H1 (cell line): ENCODE results near the gene NANOS3. TPM values are rescaled to one million over a fixed set of nuclear protein-coding genes. Genes with fewer than 3 reads are reported as not detected.

Source experiments
- CTCF ChIA-PET: fragments of 300-600 bp; sonication (Branson Sonifier 250); formaldehyde crosslinking; loops from one replicate; lab custom pipeline; 2021; ENCODE audit not compliant: partially characterized antibody; lab: Charles Lee
- POLR2A ChIA-PET: fragments of 300-600 bp; sonication (Branson Sonifier 250); formaldehyde crosslinking; loops from one replicate; lab custom pipeline; 2021; ENCODE audit warnings: inconsistent platforms; ENCODE audit not compliant: partially characterized antibody; lab: Charles Lee
- DNase-seq, 2 experiments: peaks; one replicate each; pipeline versions ENCODE4 v3.0.0 to v3.0.0-alpha.2; 2010 to 2022; ENCODE audit warnings: low spot score in 2 of 2, low read depth in 1 of 2, mixed read lengths in 1 of 2
- FAIRE-seq: peaks from 2 replicates; lab custom pipeline; 2011; peaks lifted over from hg19 to GRCh38; lab: Jason Lieb, UNC
- H2AFZ ChIP-seq: 2 replicates; pipeline ENCODE4 v1.8.1; 2012; ENCODE audit warnings: low read length, inconsistent platforms
- H2AK5ac ChIP-seq: 2 replicates; pipeline ENCODE4 v1.6.1; 2013; ENCODE audit warnings: low read depth, low read length
- H2BK120ac ChIP-seq: replicated peaks from 2 replicates; pipeline ENCODE3; 2013; ENCODE audit warnings: low read depth, low read length, inconsistent platforms
- H2BK12ac ChIP-seq: 2 replicates; pipeline ENCODE4 v1.6.1; 2013; ENCODE audit warnings: low read depth, low read length
- H2BK15ac ChIP-seq: 2 replicates; pipeline ENCODE4 v1.6.1; 2013; ENCODE audit warnings: low read length
- H2BK20ac ChIP-seq: 2 replicates; pipeline ENCODE4 v1.6.1; 2013; ENCODE audit warnings: low read length
- H2BK5ac ChIP-seq: 2 replicates; pipeline ENCODE4 v1.6.1; 2013; ENCODE audit warnings: low read depth, low read length
- H3K14ac ChIP-seq: 2 replicates; pipeline ENCODE4 v1.6.1; 2013; ENCODE audit warnings: inconsistent platforms; ENCODE audit not compliant: insufficient read length
- H3K18ac ChIP-seq: 2 replicates; pipeline ENCODE4 v1.6.1; 2013; ENCODE audit warnings: low read length; ENCODE audit errors: extremely low read depth
- H3K23ac ChIP-seq: 2 replicates; pipeline ENCODE4 v1.6.1; 2013; ENCODE audit warnings: inconsistent platforms; ENCODE audit not compliant: insufficient read length
- H3K23me2 ChIP-seq: 2 replicates; pipeline ENCODE4 v1.6.1; 2013; ENCODE audit warnings: low read depth, low read length
- H3K27ac ChIP-seq: 2 replicates; pipeline ENCODE4 v1.6.1; 2011; ENCODE audit warnings: low read depth, low read length, inconsistent platforms
- H3K27me3 ChIP-seq, 4 experiments: replicated peaks in 1 of 4; 1 replicate in 1 of 4; 2 replicates in 3 of 4; pipeline versions ENCODE4 v1.6.1 to v1.8.1; 2011 to 2013; ENCODE audit warnings: low read length in 3 of 4, mild to moderate bottlenecking in 3 of 4, inconsistent platforms in 2 of 4, mixed read lengths in 2 of 4, moderate library complexity in 1 of 4; ENCODE audit not compliant: control insufficient read depth in 3 of 4, insufficient read depth in 3 of 4; ENCODE audit errors: extremely low read depth in 1 of 4
- H3K36me3 ChIP-seq, 4 experiments: 2 replicates each; pipeline versions ENCODE4 v1.6.1 to v1.8.1; 2011 to 2013; ENCODE audit warnings: mild to moderate bottlenecking in 4 of 4, low read length in 3 of 4, moderate library complexity in 2 of 4, control low read depth in 1 of 4, inconsistent platforms in 1 of 4; ENCODE audit not compliant: insufficient read depth in 4 of 4, control insufficient read depth in 2 of 4
- H3K4ac ChIP-seq: replicated peaks from 2 replicates; pipeline ENCODE3; 2013; ENCODE audit warnings: low read length, low read depth, mixed read lengths, inconsistent platforms; ENCODE audit not compliant: insufficient read length
- H3K4me1 ChIP-seq, 4 experiments: replicated peaks in 1 of 4; 1 replicate in 1 of 4; 2 replicates in 3 of 4; pipeline versions ENCODE4 v1.6.1 to v1.8.1; 2011 to 2013; ENCODE audit warnings: low read length in 3 of 4, inconsistent platforms in 2 of 4, mixed read lengths in 1 of 4; ENCODE audit not compliant: insufficient read depth in 4 of 4, control insufficient read depth in 3 of 4
- H3K4me2 ChIP-seq, 2 experiments: 2 replicates each; pipeline versions ENCODE4 v1.6.1 to v1.8.1; 2011 to 2013; ENCODE audit warnings: low read depth in 2 of 2, low read length in 2 of 2, control low read depth in 1 of 2, inconsistent platforms in 1 of 2, mild to moderate bottlenecking in 1 of 2; ENCODE audit not compliant: insufficient read depth in 1 of 2
- H3K4me3 ChIP-seq, 4 experiments: fragments of 200-600, 300-600 bp in 1 of 4; sonication (generic), shearing (Covaris generic), sonication (Bioruptor Twin) in 1 of 4; 2 replicates each; pipeline versions ENCODE4 v1.5.1 to v1.8.1; 2011 to 2016; ENCODE audit warnings: low read length in 4 of 4, low read depth in 3 of 4, control low read depth in 2 of 4, inconsistent platforms in 2 of 4, mild to moderate bottlenecking in 2 of 4, mixed read lengths in 1 of 4, moderate library complexity in 1 of 4; ENCODE audit not compliant: insufficient read depth in 2 of 4; ENCODE audit errors: extremely low read depth in 1 of 4
- H3K56ac ChIP-seq: replicated peaks from 2 replicates; pipeline ENCODE3; 2013; ENCODE audit warnings: low read depth, mild to moderate bottlenecking, mixed read lengths, low read length, inconsistent platforms; ENCODE audit not compliant: insufficient read length
- H3K79me1 ChIP-seq: 2 replicates; pipeline ENCODE4 v1.6.1; 2013; ENCODE audit warnings: low read depth, low read length, control low read depth
- H3K79me2 ChIP-seq, 2 experiments: 2 replicates each; pipeline versions ENCODE4 v1.6.1 to v1.8.1; 2012 to 2013; ENCODE audit warnings: low read length in 2 of 2, mild to moderate bottlenecking in 2 of 2, inconsistent platforms in 1 of 2; ENCODE audit not compliant: insufficient read depth in 2 of 2, control insufficient read depth in 1 of 2
- H3K9ac ChIP-seq, 4 experiments: replicated peaks in 1 of 4; 1 replicate in 1 of 4; 2 replicates in 3 of 4; pipeline versions ENCODE4 v1.6.1 to v1.8.1; 2011 to 2013; ENCODE audit warnings: low read depth in 3 of 4, low read length in 3 of 4, control low read depth in 2 of 4, mild to moderate bottlenecking in 2 of 4, moderate library complexity in 2 of 4, inconsistent platforms in 1 of 4; ENCODE audit errors: extremely low read depth in 1 of 4
- H3K9me3 ChIP-seq, 2 experiments: 2 replicates each; pipeline versions ENCODE4 v1.6.1 to v1.8.1; 2012 to 2013; ENCODE audit warnings: mild to moderate bottlenecking in 2 of 2, moderate library complexity in 2 of 2, control low read depth in 1 of 2, inconsistent platforms in 1 of 2, low read depth in 1 of 2, low read length in 1 of 2, mixed read lengths in 1 of 2; ENCODE audit not compliant: insufficient read depth in 2 of 2
- H4K20me1 ChIP-seq, 2 experiments: replicated peaks in 1 of 2; 2 replicates each; pipeline versions ENCODE3 to v1.8.1; 2011 to 2013; ENCODE audit warnings: inconsistent platforms in 2 of 2, low read length in 2 of 2, mild to moderate bottlenecking in 1 of 2; ENCODE audit not compliant: insufficient read depth in 2 of 2, control insufficient read depth in 1 of 2
- H4K5ac ChIP-seq: 2 replicates; pipeline ENCODE4 v1.6.1; 2013; ENCODE audit warnings: low read length, low read depth, mixed read lengths, inconsistent platforms; ENCODE audit not compliant: insufficient read length
- H4K8ac ChIP-seq: 2 replicates; pipeline ENCODE4 v1.8.0; 2013; ENCODE audit warnings: mild to moderate bottlenecking, moderate library complexity, low read length, inconsistent platforms; ENCODE audit not compliant: insufficient read depth; ENCODE audit errors: extremely low read depth
- H4K91ac ChIP-seq: replicated peaks from 2 replicates; pipeline ENCODE3; 2013; ENCODE audit warnings: low read length, mixed read lengths, inconsistent platforms; ENCODE audit not compliant: insufficient read length
- GABPA ChIP-seq: IDR thresholded peaks from 2 replicates; pipeline ENCODE4 v1.6.1; 2011; ENCODE audit warnings: mild to moderate bottlenecking, low read length, moderate library complexity, borderline replicate concordance; ENCODE audit not compliant: insufficient read depth
- GTF2F1 ChIP-seq: IDR thresholded peaks from 2 replicates; pipeline ENCODE4 v1.6.1; 2012; ENCODE audit warnings: low read depth, low read length, improper control_type of control experiment, borderline replicate concordance
- PHF8 ChIP-seq: fragments of 200-600 bp; sonication (generic); conservative IDR thresholded peaks from 2 replicates; pipeline ENCODE4 v1.7.1; 2012; ENCODE audit warnings: low read depth, mild to moderate bottlenecking, inconsistent platforms, low read length, moderate library complexity
- RFX5 ChIP-seq: IDR thresholded peaks from 2 replicates; pipeline ENCODE4 v1.6.1; 2011; ENCODE audit warnings: low read depth, low read length, improper control_type of control experiment, borderline replicate concordance
- RXRA ChIP-seq: IDR thresholded peaks from 2 replicates; pipeline ENCODE4 v1.6.1; 2011; ENCODE audit warnings: low read depth, mild to moderate bottlenecking, low read length, moderate library complexity; ENCODE audit not compliant: insufficient read depth
- SIRT6 ChIP-seq: IDR thresholded peaks from one replicate; pipeline ENCODE4 v1.7.1; 2012; ENCODE audit warnings: low read length, inconsistent platforms
- SP1 ChIP-seq: IDR thresholded peaks from 2 replicates; pipeline ENCODE4 v1.6.1; 2011; ENCODE audit warnings: low read depth, low read length
- SP4 ChIP-seq: IDR thresholded peaks from 2 replicates; pipeline ENCODE4 v1.6.1; 2012; ENCODE audit warnings: low read length, inconsistent platforms
- SRF ChIP-seq: IDR thresholded peaks from 2 replicates; pipeline ENCODE4 v1.6.1; 2011; ENCODE audit warnings: mild to moderate bottlenecking, low read depth, low read length, moderate library complexity
- SUZ12 ChIP-seq: fragments of 200-600 bp; sonication (generic); IDR thresholded peaks from 2 replicates; pipeline ENCODE4 v1.6.1; 2012; ENCODE audit warnings: mild to moderate bottlenecking, inconsistent platforms, low read length, moderate library complexity, mixed read lengths
- TEAD4 ChIP-seq: IDR thresholded peaks from 2 replicates; pipeline ENCODE4 v1.6.1; 2012; ENCODE audit warnings: low read depth, low read length, inconsistent platforms, mixed read lengths
- WGBS, 2 experiments: shearing (Covaris generic) in 1 of 2; methylation state at CpG; one replicate each; pipeline versions ENCODE4 v1.1.6 to v1.1.7; 2013 to 2015; ENCODE audit warnings: low lambda C conversion rate in 2 of 2, mixed read lengths in 2 of 2, inconsistent platforms in 1 of 2, low coverage in 1 of 2, missing lambda C conversion rate in 1 of 2; ENCODE audit not compliant: insufficient replicate concordance in 2 of 2, insufficient coverage in 1 of 2, insufficient read length in 1 of 2; ENCODE audit errors: extremely low coverage in 1 of 2, missing lambda C conversion rate in 1 of 2; 5-methylcytosine and 5-hydroxymethylcytosine counted together
- polyA plus RNA-seq, 7 experiments: library from polyadenylated mRNA; depleted of rRNA in 3 of 7; stranded (reverse) in 5 of 7; unstranded in 2 of 7; fragments of >200 nt in 5 of 7; fragments of 200-250 nt in 2 of 7; gene quantifications; 1 replicate in 5 of 7; 2 replicates in 1 of 7; 4 replicates in 1 of 7; pipeline versions ENCODE4 v1.2.1 to v1.2.3, GENCODE V29; 2011 to 2013; ENCODE audit warnings: missing spikeins in 2 of 7, mixed read lengths in 2 of 7
- total RNA-seq: library from RNA; stranded (reverse); fragmentation: NEBNext Ultra II Directional; extraction: Animal tissue kit (Norgen Biotek cat#: 25700); gene quantifications from 2 replicates; pipeline ENCODE4 v1.2.1, GENCODE V29; 2021

Gene NANOS3
- total and polyA plus RNA-seq, 2 of the 8 experiments (the other 6 are each of a cell fraction or from before 2014, with no cell fraction given) = 0.62 TPM; not detected in 1

DNA sequence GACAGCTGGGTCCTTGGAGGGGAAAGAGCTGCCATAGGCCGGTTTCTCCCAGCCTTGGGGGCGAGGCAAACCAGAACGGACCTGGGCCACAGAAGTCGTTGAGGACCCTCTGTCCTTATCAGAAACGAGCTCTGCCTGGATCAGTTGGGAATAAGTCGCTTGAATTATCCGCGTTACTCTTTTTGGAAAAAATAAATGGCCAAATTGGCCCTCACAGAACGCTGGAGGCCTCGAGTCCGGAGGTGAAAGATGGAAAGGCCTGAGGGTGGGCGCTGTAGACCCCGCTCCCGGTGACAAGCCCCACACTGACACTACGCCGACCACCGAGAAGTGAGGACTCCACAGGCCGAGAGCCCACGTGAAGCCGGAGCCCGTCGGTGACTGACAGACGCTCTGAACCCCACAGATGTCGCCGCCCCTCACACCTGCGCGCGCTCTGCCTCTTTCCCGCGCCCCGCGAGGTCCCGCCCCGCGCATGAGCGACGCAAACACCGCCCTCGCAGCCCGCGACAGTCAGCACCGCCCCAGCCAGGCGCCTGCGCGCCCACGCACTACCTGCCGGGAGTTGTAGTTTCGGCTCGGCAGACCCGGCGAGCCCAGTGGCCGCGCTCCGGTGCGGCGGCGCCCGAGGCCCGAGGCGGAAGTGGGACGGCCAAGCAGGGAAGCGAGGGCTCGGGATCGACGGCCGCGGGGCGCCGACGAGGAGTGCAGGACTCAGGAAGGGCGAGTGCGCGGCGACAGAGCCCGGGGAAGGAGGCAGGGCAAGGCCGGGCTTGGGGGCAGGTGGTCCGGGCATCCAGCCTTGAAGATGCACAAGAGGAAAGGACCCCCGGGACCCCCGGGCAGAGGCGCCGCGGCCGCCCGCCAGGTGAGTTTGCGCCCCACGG lies 28.9 kb downstream of the NANOS3 start, which contains the start of the genes BRME1 and CC2D1A:
Gene BRME1, minus strand, starts transcription at position 484 of the 887 bp plus-strand sequence. CDS start 1,225 bp downstream, outside the sequence.
Gene CC2D1A, plus strand, starts transcription at position 568 of the 887 bp plus-strand sequence. Its CDS starts 241 bp downstream, at position 809.
- Histone ChIP-seq H2BK120ac (no peak within 1 kb of the TSS), H3K14ac (no peak within 1 kb of the TSS), H3K36me3 (no peaks in the 10 kb centered on the region; a peak in 1 of 8 replicates), H3K27ac (0 out of 2 replicates have a peak within 1 kb of the TSS, but pooled peaks have one; percentile 12), H3K23me2 (peaks cover 8% of the 10 kb centered on the region; the same call in 1 of the 2 replicates), H3K79me1 (peaks cover 3% of the 10 kb centered on the region; the same call in 1 of the 2 replicates), H3K9me3 (no peaks in the 10 kb centered on the region), H3K18ac (peak within 1 kb of the TSS; percentile 95), H3K4me1 (peaks cover 0 to 6% (median under 1%) of the 10 kb centered on the region in 4 experiments; a peak in 2 of 7 replicates), H4K8ac (peak within 1 kb of the TSS; percentile 93), H2BK5ac (peak within 1 kb of the TSS; percentile 71; the same call in 1 of the 2 replicates), H2BK12ac (0 out of 2 replicates have a peak within 1 kb of the TSS, but pooled peaks have one; percentile 27), H4K20me1 (no peaks in the 10 kb centered on the region), H2AK5ac (no peak within 1 kb of the TSS), H4K5ac (peak within 1 kb of the TSS; percentile 88), H3K4me3 (peak within 1 kb of the TSS; percentile 81 to 85 (median 82)), H2BK15ac (no peak within 1 kb of the TSS), H3K56ac (no peak within 1 kb of the TSS), H4K91ac (no peak within 1 kb of the TSS), H3K23ac (no peak within 1 kb of the TSS), H3K4me2 (peak within 1 kb of the TSS; percentile 55 to 68), H3K4ac (peak within 1 kb of the TSS; percentile 94), H2BK20ac (no peak within 1 kb of the TSS), H3K9ac (peak within 1 kb of the TSS; percentile 47 to 69 (median 61)), H2AFZ (peak within 1 kb of the TSS; percentile 46; the same call in 1 of the 2 replicates), H3K79me2 (no peaks in the 10 kb centered on the region), H3K27me3 (peaks cover 0 to 4% (median 3%) of the 10 kb centered on the region in 4 experiments; a peak in 3 of 7 replicates)
- WGBS, 2 experiments = 15% methylated on average over 63 of the region's 86 CpGs; no CpG with 5 or more reads in 1 of the 2 experiments
- ChIA-PET CTCF (interaction anchor here (0.5 to 1.7 kb wide), 10 partner anchors 9 to 567 kb away, joined by 3 to 4 read pairs (median 3); no protein-coding TSS in a partner anchor), POLR2A (interaction anchor here (1.0 to 2.5 kb wide), 4 partner anchors 25 to 56 kb away, joined by 4 to 7 read pairs (median 4); no protein-coding TSS in a partner anchor)
- peak; percentile 67 to 95 for DNase-seq
- FAIRE-seq = no peak
- no peak for TF ChIP-seq RFX5
- no peak for TF ChIP-seq SP1
- TF ChIP-seq SP4 = peak; percentile 87; the same call in 1 of the 2 replicates
- no peak for TF ChIP-seq GTF2F1
- no peak for TF ChIP-seq RXRA
- TF ChIP-seq SRF = 0 out of 2 replicates have a peak, but pooled peaks have one; percentile 13
- TF ChIP-seq SUZ12 = no peak
- TF ChIP-seq SIRT6 = no peak
- peak; percentile 60; the same call in 1 of the 2 replicates for TF ChIP-seq PHF8
- no peak for TF ChIP-seq TEAD4
- TF ChIP-seq GABPA = no peak
